ENCODE data around the gene EID2B. TPM values are rescaled to one million over a fixed set of nuclear protein-coding genes. Genes with fewer than 3 reads are reported as not detected.

EID2B gene
- total RNA-seq, 4 donors from 2014 or later, result 3.0 to 6.4 (median 6.1) TPM

GRCh38 chr19:39563408-39563807, 30.8 kb upstream of the EID2B start:
- Histone ChIP-seq H3K27ac (replicated peaks in 1 of 4) (no peak overlapping the region), H3K9me3 (no peaks in the 10 kb centered on the region), H3K27me3 (peaks cover 0 to 18% (median 0%) of the 10 kb centered on the region in 4 donors), H3K36me3 (no peaks in the 10 kb centered on the region), H3K4me3 (no peak overlapping the region), H3K4me1 (no peaks in the 10 kb centered on the region)
- TF ChIP-seq POLR2A (IDR thresholded peaks at IDR 0.05; ENCODE audit: low read depth) (no peak), EP300 (IDR thresholded peaks at IDR 0.05) (no peak), POLR2AphosphoS5 (IDR thresholded peaks at IDR 0.05) (no peak)
- TF ChIP-seq, protein P1, sequence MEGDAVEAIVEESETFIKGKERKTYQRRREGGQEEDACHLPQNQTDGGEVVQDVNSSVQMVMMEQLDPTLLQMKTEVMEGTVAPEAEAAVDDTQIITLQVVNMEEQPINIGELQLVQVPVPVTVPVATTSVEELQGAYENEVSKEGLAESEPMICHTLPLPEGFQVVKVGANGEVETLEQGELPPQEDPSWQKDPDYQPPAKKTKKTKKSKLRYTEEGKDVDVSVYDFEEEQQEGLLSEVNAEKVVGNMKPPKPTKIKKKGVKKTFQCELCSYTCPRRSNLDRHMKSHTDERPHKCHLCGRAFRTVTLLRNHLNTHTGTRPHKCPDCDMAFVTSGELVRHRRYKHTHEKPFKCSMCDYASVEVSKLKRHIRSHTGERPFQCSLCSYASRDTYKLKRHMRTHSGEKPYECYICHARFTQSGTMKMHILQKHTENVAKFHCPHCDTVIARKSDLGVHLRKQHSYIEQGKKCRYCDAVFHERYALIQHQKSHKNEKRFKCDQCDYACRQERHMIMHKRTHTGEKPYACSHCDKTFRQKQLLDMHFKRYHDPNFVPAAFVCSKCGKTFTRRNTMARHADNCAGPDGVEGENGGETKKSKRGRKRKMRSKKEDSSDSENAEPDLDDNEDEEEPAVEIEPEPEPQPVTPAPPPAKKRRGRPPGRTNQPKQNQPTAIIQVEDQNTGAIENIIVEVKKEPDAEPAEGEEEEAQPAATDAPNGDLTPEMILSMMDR (IDR thresholded peaks at IDR 0.05), result no peak
- DNase-seq (ENCODE audit: extremely low spot score), result peak; percentile 19
- 77% methylated on average over 2 of the region's 2 CpGs for WGBS
- intact Hi-C loops (cut with DNase I), result no loop called here

GRCh38 chr19:39558624-39559117, 26.0 kb upstream of the EID2B start:
- Histone ChIP-seq H3K27ac (replicated peaks in 1 of 4) (no peak overlapping the region), H3K4me3 (no peak overlapping the region), H3K36me3 (no peaks in the 10 kb centered on the region), H3K27me3 (no peaks in the 10 kb centered on the region), H3K9me3 (no peaks in the 10 kb centered on the region), H3K4me1 (peaks cover 0 to 9% (median 4%) of the 10 kb centered on the region in 4 donors)
- DNase-seq (ENCODE audit: extremely low spot score), result peak; percentile 79
- 71% methylated on average over 6 of the region's 6 CpGs for WGBS
- TF ChIP-seq POLR2AphosphoS5 (IDR thresholded peaks at IDR 0.05) (no peak), EP300 (IDR thresholded peaks at IDR 0.05) (no peak), POLR2A (IDR thresholded peaks at IDR 0.05; ENCODE audit: low read depth) (no peak)
- TF ChIP-seq, protein P1 (IDR thresholded peaks at IDR 0.05), result no peak
- intact Hi-C loops (cut with DNase I), result loop anchor here (5.0 kb wide), 1 partner anchor 114 kb away; no protein-coding TSS in a partner anchor

DNA sequence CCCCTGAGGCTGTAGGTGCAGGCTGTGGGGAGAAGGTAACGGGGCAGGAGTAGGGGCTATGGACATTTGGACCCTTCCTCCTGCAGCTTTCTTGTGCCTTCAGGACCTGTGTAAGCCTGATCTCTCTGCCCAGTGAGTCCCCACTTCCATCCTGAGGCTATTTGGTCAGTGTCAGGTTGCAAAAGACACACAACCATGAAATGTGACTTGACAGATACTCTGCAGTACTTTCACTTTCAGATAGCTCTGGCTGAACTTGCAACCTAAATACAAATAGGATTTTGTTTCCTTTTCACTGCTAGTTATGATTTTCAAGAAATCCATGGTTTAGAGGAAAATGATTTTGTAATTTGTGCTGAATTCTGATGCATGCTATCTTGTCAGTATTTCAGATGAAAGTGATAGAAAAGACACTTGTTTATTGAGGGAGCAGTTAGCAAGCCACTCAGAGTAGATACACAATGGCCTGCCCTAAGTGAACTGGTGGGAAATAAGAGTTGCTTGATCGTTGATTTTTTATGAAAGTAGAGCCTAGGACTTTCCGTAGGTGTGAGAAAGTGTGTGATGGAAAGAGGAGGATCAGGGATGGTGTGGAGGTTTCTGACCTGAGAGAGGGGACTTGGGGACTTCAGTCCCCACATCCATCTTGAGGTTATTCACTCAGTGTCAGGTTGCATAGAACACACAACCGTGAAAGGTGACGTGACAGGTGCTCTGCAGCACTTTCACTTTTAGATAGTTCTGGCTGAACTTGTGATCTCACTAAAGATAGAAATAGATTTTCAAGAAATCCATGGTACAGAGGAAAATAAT, 25.4 kb upstream of the EID2B start:
- H3K27ac ChIP-seq (replicated peaks in 1 of 4), result no peak overlapping the region
- 64% methylated on average over 5 of the region's 5 CpGs for WGBS

GRCh38 chr19:39555883-39556282, 23.2 kb upstream of the EID2B start:
- no peaks in the 10 kb centered on the region for H3K9me3 ChIP-seq
- no peak for TF ChIP-seq POLR2AphosphoS5 (IDR thresholded peaks at IDR 0.05)
- no peak for TF ChIP-seq EP300 (IDR thresholded peaks at IDR 0.05)
- TF ChIP-seq POLR2A (IDR thresholded peaks at IDR 0.05; ENCODE audit: low read depth), result no peak
- TF ChIP-seq, protein P1 (IDR thresholded peaks at IDR 0.05), result no peak
- peaks cover 0 to 9% (median 4%) of the 10 kb centered on the region in 4 donors for H3K4me1 ChIP-seq
- no peak overlapping the region for H3K4me3 ChIP-seq
- peaks cover 0 to 20% (median 0%) of the 10 kb centered on the region in 4 donors for H3K27me3 ChIP-seq
- intact Hi-C loops (cut with DNase I), result loop anchor here (5.0 kb wide), 1 partner anchor 116 kb away; no protein-coding TSS in a partner anchor
- WGBS, result 36% methylated on average over 1 of the region's 1 CpG
- peak; percentile 31 for DNase-seq (ENCODE audit: extremely low spot score)
- no peak overlapping the region for H3K27ac ChIP-seq (replicated peaks in 1 of 4)
- H3K36me3 ChIP-seq, result no peaks in the 10 kb centered on the region

More for the DNA sequence above, 25.4 kb upstream of the EID2B start:
- H3K4me3 ChIP-seq, result no peak overlapping the region
- no peaks in the 10 kb centered on the region for H3K9me3 ChIP-seq
- intact Hi-C loops (cut with DNase I), result loop anchor here (5.0 kb wide), 1 partner anchor 114 kb away; no protein-coding TSS in a partner anchor
- peaks cover 0 to 6% (median 0%) of the 10 kb centered on the region in 4 donors for H3K27me3 ChIP-seq
- TF ChIP-seq, protein P1 (IDR thresholded peaks at IDR 0.05), result no peak
- TF ChIP-seq POLR2A (IDR thresholded peaks at IDR 0.05; ENCODE audit: low read depth), result no peak
- no peak for TF ChIP-seq POLR2AphosphoS5 (IDR thresholded peaks at IDR 0.05)
- no peak for TF ChIP-seq EP300 (IDR thresholded peaks at IDR 0.05)
- peaks cover 0 to 9% (median 4%) of the 10 kb centered on the region in 4 donors for H3K4me1 ChIP-seq
- DNase-seq (ENCODE audit: extremely low spot score), result peak; percentile 37
- no peaks in the 10 kb centered on the region for H3K36me3 ChIP-seq

Measured in esophagus muscularis mucosa (tissue), 4 donors.